GM19468 (cell line): ENCODE data around the gene ABCB11.
"Not testable (repeated sequence)": the region's sequence is repeated elsewhere in the genome, so short reads cannot be mapped to it uniquely, and the experiment has no call there.

Experiments
- ATAC-seq: cut with Tn5 transposase; IDR thresholded peaks from one replicate; pipeline ENCODE4 v1.9.1; 2021; ENCODE audit warnings: mild to moderate bottlenecking, moderate library complexity, moderate number of reproducible peaks; ENCODE audit not compliant: unreplicated experiment; ENCODE audit errors: extremely low read depth

The ABCB11 gene

DNA sequence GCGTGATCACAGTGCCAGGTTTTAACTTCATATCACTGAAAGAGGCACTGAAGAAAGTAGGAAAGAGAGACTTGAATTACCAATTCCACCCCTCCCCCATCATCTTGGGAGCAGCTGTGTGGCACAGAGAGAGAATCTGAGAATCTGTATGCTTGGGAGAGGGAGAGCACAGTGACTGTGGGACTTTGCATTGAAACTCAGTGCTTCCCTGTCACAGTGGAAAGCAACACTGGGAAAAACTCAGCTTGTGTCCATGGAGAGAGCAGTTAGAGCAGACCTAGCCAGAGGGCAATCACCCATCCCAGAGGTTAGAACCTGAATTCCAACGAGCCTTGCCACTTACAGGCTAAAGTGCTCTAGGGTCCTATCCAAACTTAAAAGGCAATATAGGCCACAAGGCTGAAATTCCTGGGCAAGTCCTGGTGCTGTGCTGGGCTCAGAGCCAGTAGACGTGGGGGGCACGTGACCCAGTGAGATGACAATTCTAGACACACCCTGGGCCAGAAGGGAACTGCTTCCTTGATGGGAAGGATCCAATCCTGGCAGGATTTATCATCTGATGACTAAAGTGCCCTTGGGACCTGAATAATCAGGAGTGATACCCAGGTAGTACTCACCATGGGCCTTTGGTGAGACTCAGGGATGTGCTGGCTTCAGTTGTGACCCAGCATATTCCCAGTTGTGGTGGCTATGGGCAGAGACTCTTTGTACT is 15.5 kb upstream of the ABCB11 start:
- ATAC-seq, result no peak

DNA sequence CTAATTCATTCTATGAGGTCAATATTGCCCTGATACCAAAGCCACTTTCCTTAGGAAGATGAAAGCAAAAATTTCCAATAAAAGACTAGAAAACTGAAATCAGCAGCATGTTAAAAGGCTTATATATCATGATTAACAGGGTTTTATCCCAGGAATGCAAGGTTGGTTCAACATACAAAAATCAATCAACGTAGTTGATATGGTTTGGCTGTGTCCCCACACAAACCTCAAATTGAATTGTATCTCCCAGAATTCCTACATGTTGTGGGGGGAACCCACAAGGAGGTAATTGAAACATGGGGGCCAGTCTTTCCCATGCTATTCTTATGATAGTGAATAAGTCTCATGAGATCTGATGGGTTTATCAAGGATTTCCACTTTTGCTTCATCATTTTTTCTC is 11.7 kb upstream of the ABCB11 start:
- no peak for ATAC-seq

DNA sequence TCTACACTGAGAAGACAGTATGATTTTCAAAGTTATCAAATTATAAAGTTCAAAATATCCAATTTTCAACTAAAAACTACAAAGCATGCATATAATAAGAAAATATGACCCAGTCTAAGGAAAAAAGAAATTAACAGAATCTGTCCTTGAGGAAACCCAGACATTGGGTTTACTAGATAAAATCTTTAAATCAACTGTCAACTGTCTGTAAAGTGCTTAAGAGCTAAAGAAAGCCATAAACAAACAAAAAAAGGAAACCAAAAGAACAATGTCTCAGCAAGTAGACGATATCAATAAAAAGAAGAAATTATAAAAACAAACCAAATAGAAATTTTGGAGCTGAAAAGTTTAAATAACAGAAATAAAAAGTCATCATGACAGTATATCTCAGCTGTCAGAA is 10.5 kb upstream of the ABCB11 start:
- no peak for ATAC-seq

DNA sequence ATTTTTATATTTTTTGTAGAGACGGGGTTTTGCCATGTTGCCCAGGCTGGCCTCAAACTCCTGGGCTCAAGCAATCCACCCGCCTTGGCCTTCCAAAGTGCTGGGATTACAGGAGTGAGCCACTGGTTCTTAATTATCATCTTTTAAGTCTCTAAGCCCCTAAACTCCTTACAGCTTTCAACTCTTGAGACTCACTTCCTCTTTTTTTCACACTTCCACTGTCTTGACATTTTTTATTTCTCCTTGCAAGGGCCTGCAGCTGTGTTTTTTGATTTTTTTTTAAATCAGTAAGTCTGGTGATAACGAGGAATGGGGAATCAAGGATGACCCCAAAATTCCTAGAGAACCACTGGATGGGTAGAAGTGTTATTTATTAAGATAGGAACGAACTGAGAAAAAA is 8.6 kb upstream of the ABCB11 start:
- peak; percentile 22 for ATAC-seq

DNA sequence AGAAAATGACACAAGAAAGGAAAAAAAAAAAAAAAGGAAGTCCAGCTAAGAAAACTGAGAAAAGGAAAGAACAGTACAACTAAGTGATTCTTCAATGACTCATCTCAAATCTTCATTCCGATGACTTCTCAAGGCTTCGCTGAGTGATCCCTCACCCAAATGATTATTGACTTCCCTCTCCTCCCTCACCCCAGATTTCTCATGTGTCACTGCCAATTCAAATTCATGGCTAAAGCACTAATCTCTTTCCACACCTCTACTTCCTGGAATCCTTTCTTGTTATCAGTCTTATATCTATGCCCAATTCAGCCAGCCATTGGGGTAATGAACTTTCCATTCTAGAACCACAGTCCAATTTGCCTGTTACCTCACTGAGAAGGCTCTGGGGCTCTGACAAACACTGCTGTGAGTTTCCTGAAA is 7.2 kb upstream of the ABCB11 start:
- ATAC-seq, result peak; percentile 57

DNA sequence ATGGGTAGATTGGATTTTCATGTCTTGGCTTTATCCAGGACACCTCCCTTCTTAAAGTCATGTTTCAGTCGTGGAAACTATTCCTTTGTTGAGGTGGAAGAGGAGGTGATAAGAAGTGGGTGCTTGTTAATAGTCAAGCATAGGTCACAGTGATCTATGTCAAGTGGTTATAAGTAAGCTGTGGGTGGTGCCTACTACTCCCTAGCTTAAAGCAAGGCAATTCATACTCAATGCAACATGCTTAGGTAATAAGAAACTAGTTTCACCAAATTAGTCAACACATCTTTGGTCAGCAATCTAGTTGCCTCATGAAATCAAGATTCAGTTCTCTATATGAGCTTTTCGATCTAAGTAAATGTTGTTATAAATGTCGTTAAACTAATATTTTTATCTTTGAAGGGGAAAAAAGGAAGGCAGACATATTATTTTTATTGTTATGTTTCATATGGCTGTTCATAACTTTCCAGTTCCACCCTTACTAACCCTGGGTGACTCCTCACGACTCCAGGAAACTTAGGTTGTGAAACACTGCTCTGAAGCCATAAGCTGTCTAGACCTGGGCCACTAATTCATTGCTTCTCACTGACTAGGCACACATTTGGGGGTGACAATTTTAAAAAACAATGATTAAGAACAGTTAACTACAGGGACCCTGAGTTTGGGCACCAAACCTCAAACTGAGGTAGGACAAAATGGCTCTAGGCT is 5.8 kb upstream of the ABCB11 start:
- ATAC-seq, result peak; percentile 32

DNA sequence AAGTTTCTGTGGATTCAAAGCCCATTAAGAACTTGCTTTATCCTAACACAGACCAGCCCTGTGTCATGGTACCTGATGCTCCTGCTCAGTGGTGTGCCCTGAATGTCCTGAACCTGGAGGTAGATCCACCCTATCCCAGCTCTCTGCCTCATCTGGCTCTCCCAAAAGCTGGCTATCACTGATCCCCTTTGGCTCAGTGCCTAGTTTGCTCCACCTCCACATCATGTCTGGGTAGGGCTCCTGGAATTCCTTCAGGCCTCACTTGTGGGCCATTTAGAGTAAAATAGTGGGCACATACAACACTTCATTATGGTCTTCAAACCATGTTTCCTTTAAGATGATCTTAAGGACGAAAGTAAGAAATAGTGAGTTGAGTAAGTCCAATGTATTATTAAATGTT is 4.8 kb upstream of the ABCB11 start:
- ATAC-seq, result no peak

DNA sequence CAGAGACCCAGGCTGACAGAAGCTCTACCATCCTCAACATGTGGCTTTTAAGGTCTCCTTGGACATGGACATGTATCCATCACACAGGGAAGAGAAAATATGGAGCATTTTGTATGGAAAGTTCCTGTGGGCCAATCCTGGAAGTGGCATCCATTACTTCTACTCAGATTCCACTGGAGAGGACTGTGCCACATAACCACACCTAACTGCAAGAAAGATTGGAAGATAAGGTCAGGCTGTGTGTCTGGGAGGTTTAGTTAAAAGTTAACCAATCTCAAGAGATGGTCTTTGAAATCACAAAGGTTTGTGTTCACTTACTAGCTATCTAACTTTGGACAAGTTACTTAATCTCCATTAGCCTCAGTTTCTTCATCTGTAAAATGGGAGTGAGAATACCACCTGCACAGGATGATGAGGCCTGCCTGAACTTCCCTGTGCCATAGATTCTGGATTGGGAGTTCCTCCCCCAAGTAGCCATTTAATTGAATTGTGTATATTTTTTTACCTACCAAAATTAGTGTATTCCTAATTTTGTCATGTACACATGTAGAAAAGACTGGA is 3.9 kb upstream of the ABCB11 start:
- ATAC-seq, result no peak

DNA sequence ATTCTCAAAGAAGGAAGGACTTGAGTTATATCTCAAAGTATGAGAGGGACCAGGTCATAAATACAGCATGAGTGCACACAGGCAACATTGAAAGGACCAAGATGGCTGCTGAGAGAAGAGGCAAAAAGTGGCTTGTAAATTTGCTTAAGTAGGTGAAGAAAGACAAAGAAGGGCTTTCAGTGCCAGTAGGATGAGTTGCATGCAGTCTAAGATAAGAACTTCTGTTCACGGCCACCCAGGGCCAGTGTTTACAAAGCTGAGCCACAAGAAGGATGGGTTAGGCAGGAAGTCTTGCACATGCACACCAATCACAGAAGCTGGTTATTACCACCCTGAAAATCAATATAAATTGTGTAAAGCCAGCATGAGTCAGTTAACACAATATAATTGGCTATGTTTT is 3.1 kb upstream of the ABCB11 start:
- no peak for ATAC-seq

DNA sequence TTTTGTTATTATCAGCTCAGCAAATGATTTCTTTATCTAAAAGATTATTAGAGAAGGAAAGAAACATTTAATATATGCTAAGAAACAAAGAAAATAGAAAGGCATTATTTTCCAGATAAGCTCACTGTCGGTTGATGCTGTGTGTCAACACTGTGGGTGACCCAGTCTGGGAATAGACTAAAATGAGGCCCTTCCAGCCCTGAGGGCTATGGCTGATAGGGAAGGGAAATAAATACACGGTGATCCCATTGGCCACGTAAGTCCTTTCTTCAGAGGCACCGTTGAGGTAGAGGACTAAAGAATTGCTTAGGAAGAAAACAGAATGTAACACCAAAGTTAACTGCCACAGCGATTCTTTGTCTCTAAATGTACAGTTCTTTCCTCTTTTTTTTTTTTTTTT is 1.8 kb downstream of the ABCB11 start:
- no peak for ATAC-seq

DNA sequence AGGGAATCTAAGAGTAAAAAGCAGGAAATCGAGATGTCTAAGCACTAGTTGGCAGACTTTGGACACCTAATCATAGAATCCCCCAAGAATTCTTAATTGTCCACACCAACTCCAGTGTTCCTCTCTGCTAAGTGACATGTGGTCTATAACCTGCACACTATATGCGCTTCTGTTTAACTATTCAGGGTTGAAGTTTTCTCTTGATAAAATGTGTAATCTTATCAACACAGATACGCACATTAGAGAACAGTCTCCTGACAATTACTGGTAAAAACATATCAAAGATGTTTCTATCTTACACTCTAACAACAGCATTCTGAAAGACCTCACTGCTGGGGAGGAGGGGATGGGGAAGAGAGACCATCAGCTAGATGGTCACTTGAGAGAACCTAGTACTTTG is 3.9 kb downstream of the ABCB11 start:
- no peak for ATAC-seq

DNA sequence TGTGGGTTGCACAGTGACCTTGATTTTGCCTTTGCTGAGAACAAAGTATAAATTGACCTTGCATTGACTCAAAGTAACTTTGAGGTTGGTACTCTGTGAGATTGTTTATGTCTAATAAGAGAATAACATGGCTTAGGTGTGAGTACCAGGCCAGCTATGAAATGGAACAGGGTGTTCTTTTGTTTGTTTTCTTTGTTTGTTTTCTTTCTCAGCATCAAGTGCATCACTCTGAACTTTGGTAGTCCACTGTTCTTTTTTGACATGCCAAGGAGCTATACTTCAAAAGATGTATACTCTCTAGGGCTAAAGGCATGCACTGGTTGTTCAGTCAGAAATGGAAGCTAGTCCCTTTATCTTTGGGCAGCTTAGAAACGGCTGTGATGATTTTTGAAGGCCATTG is 5.1 kb downstream of the ABCB11 start:
- no peak for ATAC-seq

DNA sequence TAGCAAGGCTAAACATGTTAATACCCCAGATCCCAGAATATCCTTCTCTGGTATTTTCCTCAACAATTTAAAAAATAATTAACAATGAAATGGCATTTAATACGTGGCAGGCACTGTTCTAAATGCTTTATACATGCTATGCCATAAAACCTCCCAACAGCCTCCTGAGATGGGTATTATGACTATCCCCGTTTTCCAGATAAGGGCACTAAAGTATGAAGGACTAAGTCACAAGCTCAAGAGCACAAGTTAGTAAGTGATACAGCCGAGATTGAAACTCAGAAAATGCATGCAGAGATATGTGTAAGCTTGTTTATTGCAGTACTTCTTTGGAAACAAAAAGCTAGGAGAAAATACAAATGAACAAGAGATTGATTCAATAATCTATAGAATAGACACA is 8.0 kb downstream of the ABCB11 start:
- ATAC-seq, result no peak

DNA sequence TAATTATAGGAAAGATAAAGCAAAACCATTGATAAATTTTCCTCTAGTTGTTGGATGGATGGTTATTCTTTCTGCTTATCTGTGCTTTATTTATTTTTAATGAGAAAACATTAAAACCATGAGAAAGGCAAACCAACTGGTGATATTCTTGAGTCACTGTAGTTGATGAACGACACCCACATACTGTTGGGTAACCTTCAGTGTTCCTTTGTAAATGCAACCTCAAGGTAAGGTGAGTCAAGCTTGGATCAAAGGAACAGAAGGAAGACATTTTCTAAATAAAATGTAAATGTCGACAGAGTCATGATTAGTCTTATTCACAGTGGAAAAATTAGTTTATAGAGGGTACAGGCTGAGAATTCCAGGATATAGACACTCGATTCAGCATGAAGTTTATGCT is 12.7 kb downstream of the ABCB11 start:
- no peak for ATAC-seq

DNA sequence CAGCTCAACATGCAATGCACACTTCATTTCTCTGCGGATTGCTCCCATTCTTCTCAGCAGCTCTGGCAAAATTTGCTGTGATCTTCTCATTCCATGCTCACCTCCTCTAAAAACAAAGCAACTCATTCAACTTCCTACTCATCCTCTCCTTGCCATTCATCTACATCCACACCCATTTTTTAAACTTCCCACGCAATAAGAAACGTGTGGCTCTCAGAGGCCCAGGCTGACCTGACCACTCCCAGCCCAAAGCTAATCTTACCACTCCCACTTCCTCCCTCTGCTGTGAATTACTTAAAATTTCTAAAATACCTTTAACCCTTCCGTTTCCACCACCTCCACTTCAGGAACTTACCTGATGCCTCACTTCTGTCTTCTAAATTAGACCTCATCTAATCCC is 15.2 kb downstream of the ABCB11 start:
- no peak for ATAC-seq

DNA sequence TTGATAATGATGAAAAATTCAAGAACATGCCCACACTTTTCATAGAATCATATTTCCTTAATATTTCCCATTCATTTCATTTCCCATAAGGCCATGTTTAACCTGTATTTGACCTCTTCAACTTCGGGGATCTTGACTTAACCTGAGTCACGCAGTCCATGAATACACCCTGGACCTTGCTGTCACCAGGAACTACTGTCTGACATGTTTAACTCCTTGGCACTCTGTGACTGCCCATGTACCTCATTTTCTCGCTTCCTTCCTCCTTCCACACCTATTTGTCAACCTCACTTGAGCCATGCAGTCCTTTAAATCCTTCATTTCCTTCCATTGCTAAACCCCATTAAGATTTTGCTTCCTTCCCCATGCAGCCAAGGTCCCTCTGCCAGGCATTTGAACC is 16.3 kb downstream of the ABCB11 start:
- no peak for ATAC-seq

DNA sequence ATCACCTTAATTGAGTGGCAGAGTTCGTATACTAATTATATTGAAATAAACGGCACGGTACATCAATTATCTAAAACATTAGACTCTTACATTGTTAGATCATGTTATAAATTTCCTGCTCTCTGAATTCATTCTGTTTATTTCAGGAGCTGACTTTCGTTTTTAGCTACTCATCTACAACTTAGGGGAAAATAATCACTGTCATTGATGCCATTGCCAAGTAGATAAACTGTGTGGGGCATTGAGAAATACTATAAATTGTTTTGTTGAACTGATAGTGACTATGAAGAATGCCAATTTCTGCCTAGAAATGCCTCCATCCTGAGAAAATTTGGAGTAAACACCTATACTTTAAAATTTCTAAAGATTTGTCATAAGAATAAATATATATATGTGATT is 17.5 kb downstream of the ABCB11 start:
- no peak for ATAC-seq

DNA sequence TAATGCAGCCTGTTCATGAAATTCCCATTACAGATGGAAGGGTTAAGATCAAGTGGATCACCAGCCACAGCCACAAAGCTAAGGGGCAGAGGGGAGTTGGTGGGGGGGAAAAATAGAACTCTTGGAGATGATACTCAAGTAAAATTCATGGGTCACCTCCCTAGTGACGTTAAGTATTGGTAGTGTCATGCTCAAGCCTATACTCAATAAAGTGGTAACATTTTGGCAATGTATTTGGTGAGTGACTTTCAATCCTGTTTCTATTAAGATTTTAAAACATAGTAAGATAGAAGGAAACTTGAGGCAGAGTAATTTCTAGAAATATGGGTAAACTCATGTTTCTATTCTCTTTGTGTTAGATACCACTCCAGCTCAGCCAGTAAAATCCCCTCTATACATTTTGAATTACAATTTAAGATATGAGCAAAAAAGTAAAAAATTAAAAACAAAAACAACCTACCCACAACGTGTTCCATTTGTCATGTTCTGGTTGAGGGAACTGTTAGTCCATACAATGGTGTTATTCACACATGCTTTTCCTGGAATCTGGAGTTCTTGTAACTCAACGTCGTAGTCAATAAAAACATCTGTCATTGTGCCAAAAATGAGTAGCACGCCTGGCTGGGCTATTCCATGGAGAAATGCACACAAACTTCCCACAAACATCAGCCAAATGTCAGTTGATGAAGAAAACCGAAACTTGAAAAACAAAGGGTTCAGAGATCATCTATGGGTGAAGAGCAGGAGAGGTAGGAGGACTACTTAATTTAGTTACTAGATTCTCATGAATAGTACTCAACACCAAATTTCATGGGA is 18.1 kb downstream of the ABCB11 start:
- no peak for ATAC-seq

DNA sequence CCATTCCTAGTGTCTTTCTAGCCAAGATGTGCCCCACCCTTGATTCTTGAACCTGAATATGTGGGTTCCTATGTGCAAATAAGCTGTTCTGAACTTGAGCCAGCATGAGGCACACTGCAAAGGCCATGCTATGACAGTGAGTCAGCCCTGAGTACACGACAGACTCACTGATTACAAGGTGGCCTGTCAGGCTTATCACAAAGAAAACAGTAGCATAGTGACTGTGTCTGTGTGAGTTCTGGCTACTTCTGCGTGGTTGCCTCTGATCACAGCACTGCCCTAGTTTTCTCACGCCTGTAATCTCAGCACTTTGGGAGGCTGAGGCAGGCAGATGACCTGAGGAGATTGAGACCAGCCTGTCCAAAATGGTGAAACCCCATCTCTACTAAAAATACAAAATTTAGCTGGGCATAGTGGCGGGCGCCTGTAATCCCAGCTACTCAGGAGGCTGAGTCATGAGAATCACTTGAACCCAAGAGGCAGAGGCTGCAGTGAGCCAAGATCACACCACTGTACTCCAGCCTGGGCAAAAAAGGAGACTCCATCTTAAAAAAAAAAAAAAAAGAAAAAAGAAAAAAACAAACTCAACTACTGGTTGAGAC is 18.8 kb downstream of the ABCB11 start:
- not testable (repeated sequence) for ATAC-seq

DNA sequence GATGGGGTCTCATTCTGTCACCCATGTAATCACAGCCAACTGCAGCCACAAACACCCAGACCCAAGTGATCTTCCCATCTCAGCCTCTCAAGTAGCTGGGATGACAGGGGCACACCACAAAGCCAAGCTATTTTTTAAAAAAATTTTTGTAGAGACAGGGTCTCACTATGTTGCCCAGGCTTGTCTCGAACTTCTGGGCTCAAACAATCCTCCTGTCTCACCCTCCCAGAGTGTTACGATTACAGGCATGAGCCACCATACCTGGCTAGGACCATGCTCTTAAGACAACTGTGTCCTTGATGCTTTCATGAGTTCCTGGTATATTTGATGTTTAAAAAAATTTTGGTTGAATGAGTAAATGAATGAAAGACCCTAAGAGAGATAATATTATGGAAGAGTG is 19.4 kb downstream of the ABCB11 start:
- no peak for ATAC-seq
